GM18907 (cell line): ENCODE data around the gene LENG9.

ENCODE experiments used
- ATAC-seq: cut with Tn5 transposase; IDR thresholded peaks from one replicate; pipeline ENCODE4 v1.9.1; 2021; ENCODE audit warnings: mild to moderate bottlenecking, moderate library complexity; ENCODE audit not compliant: unreplicated experiment

LENG9 gene

DNA sequence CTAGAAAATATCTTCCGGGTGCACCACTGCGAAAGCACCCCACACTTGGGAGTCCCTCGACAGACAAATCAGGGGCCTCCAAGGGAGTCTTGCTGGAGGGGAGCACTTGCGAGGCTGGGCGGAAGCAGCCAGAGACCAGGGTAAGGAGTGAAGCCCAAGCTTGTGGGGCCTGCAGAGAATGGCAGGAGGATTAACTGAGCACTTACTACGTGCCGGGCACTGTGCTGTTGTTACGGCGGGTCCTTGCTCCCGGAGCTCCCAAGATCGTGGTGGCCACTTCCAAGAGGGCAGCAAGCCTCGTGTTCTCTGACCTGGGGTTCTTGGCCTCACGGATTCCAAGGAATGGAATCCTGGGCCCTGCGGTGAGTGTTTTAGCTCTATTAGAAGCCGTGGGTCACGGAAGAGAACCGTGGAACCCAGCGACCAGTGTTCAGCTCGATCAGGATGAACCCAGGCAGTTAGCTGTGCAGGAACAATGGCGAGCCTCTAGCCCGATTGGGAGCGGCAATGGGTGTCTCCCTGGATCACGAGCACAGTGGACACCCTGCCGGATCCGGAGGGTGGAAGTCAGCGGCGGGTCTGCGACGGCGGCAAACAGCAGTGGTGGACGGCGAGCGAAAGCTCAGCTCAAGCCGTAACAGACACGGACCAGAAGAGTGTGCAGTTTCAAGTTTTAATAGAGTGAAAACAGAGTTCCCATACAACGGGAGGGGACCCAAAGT is 38.8 kb downstream of the LENG9 start:
- ATAC-seq: no peak

DNA sequence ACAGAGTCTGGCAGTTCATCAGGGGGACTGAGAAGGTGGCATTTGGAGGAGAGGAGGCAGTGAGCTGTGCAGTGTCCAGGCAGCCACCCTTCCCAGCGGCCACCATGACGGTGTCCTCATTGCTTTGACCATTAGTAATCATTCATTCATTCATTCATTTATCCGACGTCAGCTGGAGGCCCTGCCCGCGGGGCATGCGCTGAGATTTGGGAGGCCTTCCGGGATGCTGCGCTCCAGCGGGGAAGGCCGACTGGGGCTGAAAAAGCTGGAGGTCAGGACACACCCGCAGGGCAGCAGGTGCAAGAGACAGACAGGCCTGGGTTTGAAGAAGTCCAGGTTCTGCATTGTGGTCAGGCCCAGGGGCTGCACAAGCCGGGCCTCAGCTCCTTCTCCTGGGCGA is 39.4 kb downstream of the LENG9 start:
- no peak for ATAC-seq

DNA sequence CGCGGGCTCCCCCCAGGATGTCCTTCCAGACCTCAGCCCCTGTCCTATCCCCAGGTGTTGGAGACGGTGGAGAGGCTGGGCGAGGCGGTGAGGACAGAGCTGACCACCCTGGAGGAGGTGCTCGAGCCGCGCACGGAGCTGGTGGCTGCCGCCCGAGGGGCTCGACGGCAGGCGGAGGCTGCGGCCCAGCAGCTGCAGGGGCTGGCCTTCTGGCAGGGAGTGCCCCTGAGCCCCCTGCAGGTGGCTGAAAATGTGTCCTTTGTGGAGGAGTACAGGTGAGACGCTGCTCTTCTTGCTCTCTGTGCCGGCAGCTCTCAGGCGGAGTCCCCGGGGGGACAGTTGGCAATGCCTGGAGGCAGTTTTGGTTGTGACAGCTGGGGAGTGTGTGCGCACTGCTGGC is 41.4 kb downstream of the LENG9 start:
- ATAC-seq: no peak

DNA sequence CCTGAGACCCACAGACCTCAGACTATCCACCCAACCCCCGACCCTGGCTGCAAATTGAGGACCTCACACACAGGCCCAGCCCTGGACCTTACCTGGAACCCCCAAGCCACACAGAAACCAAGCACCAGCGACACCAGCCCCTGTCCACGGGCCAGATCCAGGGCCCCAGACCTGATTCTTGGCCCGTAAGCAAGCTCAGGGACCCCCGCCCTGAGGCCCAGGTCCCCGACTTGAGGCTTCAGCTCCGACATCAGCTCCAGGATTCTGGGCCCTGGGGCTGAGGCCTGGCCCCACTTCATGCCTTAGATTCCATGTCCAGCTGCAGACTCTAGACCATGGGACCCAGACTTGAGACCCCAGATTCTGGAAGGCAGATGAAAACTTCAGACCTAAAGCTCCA is 42.1 kb downstream of the LENG9 start:
- no peak for ATAC-seq

DNA sequence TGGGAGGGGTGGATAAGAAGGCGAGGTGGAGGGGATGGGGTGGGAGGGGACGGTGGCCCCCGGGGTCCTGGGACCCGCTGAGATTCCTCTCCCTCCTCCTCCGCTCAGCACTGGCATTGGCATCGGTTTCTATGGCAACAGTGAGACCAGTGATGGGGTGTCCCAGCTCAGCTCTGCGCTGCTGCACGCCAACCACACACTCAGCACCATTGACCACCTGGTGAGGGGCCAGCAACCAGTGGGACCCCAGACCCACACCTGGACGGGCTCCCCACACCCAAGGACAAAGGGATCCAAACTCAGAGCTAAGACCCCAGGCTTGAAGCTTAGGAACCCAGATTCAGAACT is 42.4 kb downstream of the LENG9 start:
- no peak for ATAC-seq

DNA sequence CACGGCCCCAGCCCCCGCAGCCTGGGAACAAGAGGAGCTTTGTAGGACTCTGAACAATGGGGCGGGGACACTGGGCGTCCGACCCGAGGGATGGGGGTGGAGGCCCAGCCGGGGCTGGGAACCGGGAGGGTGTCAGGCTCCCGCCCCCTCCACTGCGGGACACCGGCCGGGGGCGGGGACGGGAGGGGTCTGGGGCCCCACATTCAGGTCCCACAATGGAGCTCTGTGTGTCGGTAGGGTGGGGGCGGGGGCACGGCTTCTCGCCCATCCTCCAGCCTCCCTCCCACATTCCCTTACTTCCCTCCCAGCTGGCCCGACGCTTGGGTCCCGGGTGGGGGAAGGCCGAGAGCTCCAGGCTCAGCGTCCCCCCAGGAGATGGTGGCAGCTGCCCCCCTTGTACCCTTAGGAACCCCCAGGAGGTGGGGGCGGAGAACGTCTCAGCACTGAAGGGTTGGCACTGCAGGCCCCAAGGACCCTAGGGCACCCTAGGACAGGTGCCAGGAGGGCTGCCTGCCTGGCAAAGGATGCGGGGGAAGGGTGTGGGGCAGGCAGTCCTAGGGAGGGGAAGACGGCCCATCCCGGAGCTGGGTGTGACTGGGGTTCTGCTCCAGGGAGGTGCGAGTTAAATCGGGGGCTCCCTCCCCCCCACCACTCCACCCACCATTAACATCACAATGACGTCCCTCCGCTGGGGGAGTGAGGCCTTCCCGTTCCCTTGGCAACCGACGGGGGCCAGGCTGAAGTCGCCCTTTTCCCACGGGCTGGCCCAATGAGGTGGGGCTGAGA is 43.0 kb downstream of the LENG9 start:
- ATAC-seq: no peak

DNA sequence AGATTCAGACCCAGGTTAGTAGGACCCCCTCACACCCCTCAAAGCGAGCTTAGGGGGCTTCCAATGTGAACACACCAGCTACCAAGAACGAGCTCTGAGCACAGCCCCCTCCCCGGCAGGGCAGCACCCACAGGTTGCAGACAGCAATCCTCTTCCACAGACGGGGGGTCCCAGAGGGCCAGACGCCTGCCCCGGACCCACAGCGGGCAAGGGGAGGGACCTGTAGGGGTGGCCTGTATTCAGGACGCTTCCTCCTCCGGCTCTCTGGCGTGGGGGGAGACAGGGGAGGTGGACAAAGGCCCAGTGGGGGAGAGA is 43.6 kb downstream of the LENG9 start:
- no peak for ATAC-seq

DNA sequence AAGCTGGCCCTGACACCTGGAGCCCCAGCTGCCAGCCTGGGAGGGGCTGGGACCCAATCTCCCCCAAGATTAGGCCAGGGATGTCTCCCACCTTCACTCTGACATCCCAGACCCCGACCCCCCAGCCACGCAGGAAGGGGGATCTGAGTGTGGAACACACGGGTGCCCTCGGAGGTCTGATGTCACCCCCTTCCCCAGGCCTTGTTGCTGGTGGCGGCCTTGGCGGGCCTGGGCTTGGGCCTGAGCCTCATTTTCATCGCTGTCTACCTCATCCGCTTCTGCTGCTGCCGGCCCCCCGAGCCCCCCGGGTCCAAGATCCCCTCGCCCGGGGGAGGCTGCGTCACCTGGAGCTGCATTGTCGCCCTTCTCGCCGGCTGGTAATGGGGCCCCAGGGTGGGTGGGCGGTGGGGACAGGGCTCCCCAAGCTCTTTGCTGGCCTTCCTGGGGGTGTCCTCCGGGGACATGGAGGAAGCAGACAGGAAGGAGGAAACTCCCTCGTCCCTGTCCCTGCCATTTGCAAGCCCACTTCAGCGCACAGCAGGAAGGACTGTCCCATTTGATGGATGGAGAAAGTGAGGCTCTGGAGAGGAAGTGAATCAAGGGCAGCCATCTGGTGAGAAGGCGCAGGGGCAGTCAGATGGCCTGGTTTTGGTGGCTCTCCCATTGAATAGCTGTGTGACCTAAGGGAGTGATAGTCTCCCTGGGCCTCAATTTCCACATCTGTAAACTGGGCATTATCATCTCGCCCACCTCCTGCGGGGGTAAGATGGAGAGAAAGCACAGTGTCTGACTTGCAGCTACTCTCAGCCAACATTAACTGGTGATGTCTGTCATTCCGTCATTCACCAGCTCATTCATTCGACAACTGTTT is 44.4 kb downstream of the LENG9 start:
- no peak for ATAC-seq

DNA sequence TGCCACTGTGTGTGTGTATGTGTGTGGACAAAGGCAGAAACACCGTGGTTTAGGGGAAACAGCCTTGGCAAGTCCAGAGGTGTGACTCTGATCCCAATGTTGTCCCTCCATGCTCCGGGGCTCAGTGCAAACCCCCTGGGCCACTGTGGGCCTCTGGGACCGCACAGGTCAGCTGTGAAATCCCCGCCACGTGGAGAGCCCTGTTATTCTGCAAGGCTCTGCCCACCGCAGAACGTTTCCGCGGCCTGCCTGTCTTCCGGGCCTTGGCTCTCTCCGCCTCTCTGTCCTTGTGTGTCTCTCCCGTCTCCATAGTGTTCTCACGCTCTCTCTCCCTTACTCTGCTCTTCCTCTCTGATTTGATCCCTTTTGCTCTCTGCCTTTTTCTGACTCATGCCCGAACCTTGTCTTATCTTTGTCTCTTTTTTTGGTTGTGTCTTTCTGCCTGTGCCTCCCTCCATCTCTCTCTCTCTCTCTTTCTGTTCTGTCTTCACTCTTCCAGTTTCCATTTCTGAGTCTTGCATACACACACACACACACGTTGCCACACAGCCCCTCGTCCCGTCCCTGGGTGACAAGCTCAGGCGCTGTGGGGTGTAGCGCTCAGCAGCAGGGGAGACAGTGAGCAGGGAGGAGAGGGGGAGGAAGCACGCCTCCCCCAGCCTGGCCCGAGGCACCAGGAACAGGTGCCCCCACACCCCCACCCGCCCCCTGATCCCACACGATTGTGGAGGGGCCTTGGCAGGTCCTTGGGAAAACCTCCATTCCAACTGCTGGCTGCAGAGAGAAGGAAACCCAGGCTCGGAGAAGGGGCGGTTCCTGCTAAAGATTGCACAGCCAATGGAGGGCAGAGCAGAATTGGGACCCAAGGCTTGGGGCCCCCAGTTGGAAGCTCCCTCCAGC is 45.3 kb downstream of the LENG9 start:
- no peak for ATAC-seq

DNA sequence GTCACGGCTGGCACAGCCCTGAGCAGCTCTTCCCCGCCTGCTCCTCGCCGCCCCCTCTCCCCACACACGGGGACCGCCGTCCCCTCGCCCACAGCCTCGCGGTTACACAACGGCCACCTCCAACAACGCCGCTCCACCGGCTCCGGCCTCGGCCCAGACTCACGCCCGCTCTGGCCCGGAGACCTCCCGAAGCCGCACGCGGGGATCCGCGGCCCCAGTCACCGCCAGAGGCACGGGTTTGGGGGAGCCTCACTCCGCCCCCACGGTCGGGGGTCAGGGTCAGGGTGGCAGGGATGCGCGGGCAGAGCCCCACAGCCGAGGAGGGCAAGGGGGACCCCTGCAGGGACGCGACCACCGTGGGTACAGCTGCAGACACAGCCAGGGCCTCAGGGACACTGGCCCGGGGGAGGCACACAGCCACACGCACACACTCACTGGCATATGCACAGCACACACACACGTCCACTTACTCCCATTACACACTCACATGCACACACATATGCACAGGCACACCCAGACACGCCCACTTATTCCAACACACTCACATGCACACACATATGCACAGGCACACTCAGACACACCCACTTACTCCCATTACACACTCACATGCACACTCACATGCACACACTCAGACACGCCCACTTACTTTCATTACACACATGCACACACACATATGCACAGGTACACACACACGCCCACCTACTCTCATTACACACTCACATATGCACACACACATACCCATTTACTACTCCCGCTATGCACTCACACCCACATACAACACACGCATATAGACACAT is 46.7 kb downstream of the LENG9 start:
- ATAC-seq: no peak

DNA sequence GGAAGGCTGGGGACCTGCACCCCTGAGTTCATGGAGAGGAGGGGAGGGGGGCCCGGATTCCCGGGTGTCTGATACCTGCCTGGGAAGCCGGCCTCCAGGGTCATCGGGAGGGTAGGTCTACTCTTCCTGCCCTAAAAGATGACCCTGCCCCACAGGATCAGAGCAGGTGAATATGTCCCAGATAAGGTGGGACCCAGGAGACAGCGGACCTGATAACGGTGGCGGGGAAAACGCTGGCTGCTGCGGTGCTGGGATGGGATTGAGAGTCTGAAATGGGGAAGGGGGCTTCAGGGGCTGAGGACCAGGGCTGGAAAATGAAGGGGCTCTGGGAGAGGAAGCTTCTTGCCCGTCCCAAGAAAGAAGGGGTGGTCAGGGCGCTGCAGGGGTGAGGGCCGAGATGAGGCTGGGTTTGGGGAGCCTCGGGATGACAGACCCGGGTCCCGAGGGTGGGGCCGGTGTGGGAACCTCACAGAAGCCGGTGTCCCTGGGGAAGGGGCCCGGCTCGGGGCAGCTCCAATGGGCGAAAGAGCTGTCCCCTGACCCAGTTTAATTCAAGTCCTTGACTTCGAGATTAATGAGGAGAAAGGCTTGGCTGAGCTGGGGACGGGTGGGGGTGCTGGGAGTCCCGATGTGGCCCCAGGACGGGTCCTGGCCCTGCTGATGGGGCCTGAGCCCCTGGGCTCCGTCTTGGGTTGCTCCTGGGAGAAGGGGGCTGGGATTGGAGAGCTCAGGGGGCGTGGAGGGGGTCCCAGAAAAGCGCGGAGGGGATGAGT is 47.5 kb downstream of the LENG9 start:
- ATAC-seq: no peak

DNA sequence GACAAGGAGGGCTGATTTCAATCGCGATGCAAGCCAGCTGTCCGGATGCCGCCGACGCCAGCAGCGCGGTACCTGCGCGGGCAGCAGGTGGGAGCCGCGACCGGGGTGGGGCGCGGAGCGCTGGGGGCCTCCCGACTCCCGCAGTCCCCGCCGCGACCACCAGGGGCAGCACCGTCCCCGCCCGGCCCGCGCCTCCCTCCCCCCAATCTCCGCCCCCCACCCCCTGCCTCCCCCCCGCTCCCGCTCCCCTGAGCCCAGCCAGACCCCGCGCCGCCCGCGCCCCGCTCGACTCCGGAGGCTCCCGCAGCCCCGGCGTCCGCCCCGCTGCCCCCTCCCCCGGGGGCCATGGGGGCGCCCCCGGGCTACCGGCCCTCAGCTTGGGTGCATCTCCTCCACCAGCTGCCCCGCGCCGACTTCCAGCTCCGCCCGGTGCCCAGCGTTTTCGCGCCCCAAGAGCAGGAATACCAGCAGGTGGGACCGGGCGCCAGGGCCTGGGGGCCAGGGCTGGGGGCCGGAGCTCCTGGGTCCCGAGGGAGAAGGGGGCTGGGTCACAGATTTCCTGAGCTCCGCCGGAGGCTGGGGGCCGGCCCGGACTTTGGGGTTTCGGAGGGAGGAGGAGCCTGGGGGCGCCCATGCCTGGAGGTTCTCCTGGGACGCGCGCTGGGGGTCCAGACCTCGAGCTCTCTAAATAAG is 48.2 kb downstream of the LENG9 start, which contains the start of gene TTYH1:
Gene TTYH1, plus strand, starts transcription at position 257 of the 693 bp plus-strand sequence. Its CDS starts 89 bp downstream, at position 346.
- no peak for ATAC-seq

DNA sequence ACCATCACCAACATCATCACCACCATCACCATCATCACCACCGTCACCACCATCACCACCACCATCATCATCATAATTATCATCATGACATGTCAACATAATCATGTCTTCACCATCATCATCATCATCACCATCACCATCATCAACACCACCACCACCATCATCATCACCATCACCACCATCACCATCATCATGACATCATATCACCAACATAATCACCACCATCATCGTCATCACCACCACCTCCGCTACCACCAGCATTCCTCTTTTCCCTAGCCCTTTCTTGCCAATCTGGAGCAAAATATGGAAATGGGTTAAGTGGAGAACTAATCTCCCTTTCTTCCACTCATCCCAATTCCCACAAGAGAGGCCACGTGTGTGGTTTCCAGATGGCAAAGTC is 49.4 kb downstream of the LENG9 start:
- ATAC-seq: no peak

DNA sequence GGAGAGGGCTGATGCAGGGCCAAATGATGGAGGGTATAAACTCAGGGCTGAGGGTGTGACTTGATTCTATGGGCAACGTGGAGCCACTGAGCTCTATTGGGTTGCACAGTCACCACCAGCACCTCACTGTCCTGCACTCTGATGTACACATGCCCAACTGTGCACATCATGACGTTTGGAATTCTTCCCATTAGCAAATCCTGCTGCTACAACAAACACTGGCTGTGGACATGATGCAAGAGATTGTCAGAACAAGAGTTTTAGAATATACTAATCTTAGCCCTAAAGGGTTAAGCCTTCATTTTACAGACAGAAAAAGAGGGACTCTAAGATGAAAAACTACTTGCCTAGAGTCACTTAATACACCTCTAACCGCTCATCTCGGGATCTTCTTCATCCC is 50.7 kb downstream of the LENG9 start:
- ATAC-seq: no peak
